GM20431 (cell line): Measurements from ENCODE around the gene GMDS.

ENCODE experiments used
- in situ Hi-C: fragments of 300-500 bp; cut with MseI, MboI; formaldehyde crosslinking; loops from one replicate; pipeline ENCODE4 v1.15.0; 2020; ENCODE audit warnings: low sequenced_read_pairs; ENCODE audit not compliant: unreplicated experiment

GMDS gene

DNA sequence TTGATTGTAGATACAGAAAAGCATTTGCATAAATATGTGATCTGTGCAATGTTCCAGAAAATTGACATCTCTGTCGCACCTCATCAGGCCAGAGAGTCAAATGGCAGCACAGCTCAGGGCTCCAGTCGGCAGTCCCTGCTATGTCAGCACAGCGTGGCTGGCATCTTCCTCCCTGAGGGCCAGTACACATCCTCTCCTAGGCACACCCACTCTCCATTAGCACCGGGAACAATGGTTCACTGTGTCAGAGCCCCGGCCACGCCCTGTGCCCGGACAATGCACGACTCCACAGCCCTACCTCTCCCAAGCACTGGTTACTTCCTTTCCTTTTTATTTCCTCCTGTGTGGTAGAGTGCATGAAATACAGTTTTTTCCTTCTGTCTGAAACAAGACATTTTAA lies 520.8 kb downstream of the GMDS start:
- in situ Hi-C loops, result no loop called here

DNA sequence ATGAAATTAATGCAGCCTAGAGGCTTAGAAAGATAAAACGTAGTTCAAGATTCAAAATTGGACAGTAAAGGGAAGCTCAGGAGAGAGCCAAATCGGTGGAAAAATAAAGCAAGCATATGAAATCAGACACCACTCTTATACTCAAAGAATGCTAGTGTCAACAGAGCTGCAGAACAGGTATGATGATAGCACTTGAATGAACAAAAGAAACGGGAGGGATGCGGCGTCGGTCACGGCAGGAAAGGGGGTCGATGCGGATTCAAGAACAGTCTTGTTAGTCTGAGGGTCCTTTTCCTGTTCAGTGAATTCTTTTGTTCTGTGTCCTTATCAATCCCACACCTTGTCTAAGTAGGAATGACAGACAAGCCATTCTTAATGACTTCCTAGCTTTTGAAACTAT lies 521.3 kb downstream of the GMDS start:
- in situ Hi-C loops, result no loop called here

DNA sequence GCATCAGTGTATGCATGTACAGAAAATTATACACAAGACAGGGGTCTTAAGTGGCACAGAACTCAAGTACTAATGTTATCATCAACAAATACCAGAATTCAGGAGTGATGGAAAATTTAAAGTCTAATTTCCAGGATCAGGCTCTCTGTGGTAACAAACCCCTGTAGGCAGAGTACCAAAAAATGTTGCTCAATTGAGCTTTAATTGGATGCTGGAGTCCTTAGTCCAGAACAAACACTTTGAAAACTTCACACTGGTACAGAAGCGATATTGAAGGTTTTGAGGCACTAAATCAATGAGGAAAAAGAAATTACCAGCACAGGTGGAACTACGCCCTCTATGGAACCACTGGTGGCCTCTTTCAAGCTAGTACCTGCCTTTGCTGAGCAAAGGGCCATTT lies 522.6 kb downstream of the GMDS start:
- in situ Hi-C loops, result no loop called here

DNA sequence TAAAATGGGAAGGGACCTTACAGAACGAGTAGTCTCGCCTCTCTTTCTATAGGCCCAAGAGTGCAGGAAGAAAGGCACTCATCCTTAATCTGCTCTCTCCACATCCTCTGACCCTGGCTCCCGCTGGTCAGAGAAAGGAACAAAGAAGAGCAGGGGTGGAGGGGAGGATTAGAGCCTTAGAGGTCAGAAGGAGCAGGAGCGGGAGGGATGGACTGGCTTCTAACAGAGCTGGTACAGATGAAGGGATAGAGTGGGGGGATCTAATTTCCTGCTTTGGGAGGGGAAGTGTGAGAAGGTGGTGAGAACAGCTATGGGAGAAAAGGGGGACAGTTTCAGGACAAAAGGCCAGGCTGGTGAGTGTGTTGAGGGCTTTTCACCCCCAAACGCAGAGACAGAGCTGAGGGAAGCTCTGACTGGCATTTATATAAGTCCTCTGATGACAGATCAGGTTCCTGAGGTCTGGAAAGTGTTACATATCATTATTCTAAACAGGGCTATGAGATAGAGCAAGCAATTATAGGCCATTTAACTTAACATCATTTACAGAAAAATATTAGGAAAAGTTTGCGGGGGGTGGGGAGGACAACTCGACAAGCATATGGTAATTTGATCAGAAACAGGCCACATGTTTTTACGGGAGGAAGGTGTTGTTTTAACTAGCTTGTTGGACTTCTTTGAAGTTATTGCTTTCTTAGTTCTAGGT lies 524.6 kb downstream of the GMDS start:
- in situ Hi-C loops, result no loop called here

DNA sequence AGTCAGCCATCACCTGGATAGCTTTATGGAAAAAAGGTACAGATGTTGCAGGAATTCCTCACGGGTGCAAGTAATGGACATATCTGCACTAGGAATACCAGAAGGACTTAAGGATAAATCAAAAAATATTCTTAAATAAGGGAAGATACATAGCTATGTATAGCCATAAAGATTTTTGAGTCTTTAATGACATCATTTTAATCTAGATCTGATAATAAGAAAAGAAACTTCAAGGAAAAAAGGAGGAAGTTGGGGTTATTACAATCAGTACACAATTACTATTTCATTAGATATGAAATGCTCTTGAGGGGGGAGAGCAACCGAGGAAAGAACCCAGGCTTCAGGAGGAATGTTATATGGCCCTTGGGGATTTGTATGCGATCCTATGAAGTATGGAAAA lies 525.5 kb downstream of the GMDS start:
- in situ Hi-C loops, result no loop called here

DNA sequence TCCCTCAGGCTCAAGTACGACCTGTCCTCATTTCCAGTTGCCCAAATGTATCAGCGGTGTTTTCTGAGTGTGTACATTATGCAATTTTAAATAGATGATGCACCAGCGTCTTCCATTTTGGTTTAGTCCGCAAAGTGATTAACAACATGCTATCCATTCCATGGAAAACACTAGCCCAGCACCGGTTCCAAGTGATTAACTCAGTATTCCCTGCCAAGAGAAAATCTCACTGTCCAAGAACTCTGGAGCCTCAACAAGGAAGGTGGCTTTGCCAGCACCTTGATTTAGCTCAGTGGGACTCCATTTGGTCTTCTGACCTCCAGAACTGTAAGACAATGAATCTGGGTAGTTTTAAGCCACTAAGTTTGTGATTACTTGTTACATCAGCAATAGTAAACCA lies 528.5 kb downstream of the GMDS start:
- in situ Hi-C loops, result no loop called here

DNA sequence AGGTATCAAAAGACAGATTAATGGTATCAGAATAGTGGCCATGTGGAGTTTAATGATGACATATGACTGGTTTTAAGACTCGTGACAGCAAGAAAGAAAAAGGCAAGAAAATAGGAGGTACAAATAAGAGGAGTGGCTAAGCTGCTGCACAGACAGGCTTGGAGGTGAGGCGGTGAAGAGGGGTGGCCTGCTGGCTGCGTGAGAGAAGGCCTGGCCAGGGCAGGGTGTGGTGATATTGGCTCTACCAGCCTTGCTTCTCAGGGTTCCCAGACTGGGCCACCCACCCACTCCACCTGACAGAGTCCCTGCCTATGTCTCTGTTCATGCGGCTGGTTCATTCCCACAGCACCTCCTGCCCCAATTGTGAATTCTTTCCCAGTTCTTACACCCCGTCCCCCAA lies 529.0 kb downstream of the GMDS start:
- in situ Hi-C loops, result no loop called here

DNA sequence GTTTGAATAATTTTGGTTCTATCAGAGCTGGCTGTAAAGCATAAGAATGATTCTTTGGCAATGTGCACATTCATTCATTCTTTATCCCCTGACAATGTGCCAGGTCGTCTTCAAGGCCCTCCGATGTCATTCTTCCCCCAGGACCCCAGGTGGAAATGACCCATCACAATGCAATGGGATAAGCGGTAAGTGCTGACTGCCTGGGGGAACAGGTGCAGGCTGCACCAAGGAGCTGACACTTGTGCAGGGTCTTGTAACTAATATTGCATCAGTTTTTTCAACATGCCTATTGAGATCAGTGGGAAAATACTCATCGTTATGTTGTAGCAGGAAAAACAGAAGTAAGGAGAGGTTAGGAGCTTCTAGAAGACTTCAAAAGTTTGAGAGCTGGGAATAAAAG lies 530.1 kb downstream of the GMDS start:
- in situ Hi-C loops, result no loop called here

DNA sequence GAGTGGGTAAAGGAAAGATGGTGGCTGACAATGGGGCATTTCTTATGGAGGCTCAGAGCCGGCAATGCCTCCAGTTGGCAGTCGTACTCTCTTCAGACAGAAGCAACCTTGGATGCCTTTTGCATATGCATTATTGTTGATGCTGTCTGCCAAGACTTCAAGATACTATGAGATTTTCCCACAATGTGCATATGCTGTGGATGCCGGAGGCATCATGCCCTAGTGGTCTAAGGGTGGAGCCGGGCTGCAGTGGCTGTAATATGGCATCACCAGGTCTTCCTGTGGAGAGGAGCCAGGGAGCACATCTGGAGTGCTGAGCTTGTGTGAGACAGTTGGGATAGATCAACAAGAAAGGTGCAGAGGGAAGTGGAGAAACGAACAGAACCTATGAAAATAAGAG lies 530.8 kb downstream of the GMDS start:
- in situ Hi-C loops, result no loop called here

DNA sequence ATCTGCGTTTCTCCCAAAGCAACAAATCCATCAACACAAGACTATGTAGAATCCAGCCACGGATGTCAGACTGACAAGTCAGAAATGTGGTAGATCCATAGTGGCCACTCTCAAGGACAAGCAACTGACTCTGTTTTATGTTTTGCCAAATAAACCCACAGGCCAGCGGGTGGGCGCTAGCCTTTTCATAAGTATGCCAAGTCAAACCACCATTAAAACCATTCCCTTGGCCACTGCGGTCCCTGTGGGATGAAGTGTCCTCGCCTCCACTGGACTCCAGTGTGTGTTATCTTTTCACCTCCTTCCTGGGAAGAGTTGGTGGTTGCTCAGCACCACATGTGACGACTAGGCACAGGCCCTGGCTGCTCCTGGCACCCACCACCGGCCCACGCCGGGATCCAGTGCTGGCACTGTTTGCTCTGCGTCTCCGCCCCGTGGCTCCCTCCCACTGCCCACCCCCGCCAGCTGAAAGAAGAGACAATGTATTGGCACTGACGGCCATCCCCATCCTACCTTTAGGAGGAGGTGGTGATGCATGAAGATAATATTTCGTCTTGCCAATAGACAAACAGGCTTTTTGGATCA lies 532.3 kb downstream of the GMDS start:
- in situ Hi-C loops, result no loop called here

DNA sequence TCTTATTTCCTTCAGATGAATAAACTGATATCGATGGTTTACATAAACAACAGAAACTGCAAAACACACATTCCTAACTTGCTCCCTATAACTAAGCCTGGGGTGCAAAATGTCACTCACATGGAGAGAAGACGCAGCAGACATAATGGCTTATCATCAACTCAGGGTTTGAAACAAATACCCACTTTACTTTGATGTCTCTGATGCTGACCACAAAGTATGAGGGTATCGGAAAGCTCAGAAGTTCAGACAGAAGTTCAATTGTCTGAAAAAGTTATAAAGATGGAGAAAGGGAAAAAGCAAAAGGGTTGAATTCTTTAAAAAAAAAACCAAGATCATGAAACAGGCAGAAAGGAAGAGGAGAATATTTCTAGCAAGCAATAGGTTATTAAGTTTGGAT lies 533.0 kb downstream of the GMDS start:
- in situ Hi-C loops, result no loop called here

DNA sequence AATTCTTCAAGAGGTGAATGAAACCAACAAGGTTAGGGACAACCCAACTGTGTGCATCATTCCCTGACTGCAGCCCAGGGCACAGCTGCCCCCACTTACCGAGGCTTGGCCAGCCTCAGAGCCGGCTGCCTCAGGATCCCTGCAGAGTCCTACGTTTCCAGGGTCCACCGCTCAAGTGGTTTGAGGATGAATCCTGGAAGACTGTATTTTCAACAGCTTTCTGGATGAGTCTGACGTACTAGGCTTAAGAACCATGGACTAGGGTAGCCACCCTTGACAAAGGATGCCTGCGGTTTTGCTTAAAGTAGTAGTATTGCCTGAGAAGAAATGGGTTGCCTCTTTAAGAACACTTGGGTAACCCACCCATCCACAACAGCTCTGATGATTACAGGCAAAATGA lies 534.3 kb downstream of the GMDS start:
- in situ Hi-C loops, result no loop called here

DNA sequence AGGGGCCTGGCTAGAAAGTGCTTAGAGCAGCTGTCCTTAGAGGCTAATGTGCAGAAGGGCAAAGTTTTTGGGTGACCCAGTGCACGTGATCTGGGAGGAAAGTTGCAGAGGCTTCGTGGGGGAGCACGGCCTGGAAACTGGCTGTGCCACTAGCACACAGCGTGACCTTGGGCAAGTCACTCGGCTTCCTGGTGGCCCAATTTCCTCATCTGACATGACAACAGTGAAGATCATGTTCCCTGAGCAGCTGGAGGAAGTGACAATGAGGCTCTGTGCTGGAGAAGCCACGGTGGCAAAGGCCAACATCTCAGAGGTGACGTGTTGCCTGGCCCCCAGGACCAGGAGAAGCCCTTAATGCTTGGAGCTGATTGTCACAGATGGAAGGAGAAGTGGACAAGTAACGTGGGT lies 536.2 kb downstream of the GMDS start:
- in situ Hi-C loops, result no loop called here

DNA sequence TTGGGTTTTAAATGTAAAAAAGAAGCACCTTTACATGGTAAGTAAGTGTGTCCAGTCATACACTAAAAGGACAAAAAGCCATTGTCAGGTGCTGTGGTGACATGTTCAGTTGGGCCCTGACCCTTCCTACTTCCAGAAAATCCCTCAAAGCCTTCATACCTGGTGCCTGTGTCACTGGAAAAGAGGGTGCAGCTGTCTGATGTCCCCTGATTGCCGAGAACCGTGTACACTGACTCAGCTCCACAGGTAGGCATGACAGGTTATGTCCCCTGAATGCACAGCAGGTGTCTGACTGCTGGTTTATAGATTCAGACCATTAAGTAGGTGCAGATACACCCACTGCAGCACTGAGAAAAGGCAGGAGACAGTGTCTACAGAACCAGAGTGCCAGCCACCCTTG lies 536.6 kb downstream of the GMDS start:
- in situ Hi-C loops, result no loop called here

DNA sequence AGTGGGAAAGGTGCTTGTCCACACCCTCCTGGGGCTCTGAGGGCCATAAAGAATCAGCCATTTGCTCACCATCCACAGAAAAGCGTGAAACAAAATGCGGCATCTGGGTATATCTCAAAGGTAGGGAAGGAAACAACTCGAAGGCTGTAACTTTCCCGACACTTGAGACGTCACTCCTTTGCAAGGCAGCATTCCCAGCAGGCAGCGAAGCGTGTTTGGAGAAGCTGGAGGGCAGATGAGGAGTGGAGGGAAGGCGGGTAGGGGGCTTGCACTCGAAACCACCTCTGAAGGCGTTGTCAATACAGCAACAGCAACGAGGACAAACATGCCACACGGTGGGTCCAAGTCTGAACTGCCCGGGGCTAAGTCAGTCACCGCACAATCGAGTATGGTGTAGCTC lies 537.3 kb downstream of the GMDS start:
- in situ Hi-C loops, result no loop called here

DNA sequence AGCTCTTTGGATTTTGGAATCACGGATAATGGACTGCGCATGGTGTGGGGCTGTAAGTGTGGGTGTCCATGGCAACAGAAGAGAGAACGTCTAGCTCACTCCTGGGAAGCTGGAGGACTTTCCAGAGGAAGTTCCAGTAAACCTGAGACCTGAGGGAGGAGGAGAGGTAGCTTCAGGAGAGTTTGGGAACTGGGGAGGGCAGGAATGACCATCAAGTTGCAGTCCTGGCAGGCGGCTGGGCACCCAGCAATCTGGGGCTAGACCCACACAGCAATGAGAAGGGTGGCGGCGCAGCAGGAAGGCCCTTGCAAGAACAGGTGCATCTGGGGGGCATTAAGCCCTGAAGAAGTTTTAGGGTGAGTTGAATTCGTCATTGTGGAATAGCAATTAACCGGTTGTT lies 539.8 kb downstream of the GMDS start:
- in situ Hi-C loops, result no loop called here

DNA sequence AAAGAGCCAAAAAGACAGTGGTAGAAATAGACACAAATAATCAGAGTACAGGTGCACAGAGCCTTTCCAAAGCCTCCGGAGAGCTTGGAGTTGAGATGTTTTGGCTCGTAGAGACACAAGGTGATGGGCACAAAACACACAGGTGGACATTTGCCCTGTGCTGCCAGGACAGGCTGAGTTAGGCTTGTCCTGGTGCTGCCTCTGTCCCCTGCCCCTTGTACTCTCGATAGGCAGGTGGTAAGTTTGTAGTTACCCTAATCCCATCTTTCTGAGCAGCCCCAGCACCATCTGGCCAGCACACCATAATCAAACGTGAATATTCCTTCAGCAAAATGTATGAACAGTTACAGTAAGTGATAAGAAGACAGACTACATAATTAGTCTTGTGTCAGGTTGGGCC lies 540.2 kb downstream of the GMDS start:
- in situ Hi-C loops, result no loop called here

DNA sequence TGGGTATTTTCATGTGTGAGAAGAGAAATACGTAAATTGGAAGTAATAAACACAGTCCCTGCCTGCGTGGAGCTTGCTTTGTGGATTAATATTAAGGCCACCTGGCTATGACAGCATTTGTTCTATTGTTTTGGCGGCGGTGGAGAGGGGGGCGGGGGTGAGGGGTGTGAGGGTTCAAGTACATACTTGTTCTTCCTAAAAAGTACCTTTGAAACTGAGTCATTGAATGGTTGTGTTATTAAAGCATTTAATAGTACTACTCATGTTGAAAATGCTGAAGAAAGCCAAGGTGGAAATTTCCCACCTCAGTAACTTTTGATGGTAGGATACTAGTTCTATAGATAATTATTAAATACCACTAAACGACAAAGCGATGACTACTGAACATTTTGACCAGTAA lies 540.7 kb downstream of the GMDS start:
- in situ Hi-C loops, result no loop called here

DNA sequence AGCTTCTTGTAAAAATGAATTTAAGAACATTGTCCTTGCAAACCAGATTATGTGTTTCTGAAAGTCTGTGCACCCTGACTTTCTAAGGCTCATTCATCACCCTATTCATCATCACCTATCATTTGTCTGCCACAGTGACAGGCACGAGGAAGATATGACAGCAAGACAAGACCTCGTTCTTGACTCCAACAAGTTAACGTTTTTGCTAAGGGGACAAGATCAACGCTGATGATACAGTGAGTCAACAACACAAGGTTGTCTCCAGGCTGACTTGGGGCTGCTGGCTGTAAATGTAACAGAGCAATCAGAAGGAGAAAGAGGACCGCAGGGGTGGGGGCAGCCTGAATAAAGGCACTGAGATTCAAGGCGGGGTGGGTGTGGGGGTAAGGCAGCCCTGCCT lies 541.5 kb downstream of the GMDS start:
- in situ Hi-C loops, result no loop called here

DNA sequence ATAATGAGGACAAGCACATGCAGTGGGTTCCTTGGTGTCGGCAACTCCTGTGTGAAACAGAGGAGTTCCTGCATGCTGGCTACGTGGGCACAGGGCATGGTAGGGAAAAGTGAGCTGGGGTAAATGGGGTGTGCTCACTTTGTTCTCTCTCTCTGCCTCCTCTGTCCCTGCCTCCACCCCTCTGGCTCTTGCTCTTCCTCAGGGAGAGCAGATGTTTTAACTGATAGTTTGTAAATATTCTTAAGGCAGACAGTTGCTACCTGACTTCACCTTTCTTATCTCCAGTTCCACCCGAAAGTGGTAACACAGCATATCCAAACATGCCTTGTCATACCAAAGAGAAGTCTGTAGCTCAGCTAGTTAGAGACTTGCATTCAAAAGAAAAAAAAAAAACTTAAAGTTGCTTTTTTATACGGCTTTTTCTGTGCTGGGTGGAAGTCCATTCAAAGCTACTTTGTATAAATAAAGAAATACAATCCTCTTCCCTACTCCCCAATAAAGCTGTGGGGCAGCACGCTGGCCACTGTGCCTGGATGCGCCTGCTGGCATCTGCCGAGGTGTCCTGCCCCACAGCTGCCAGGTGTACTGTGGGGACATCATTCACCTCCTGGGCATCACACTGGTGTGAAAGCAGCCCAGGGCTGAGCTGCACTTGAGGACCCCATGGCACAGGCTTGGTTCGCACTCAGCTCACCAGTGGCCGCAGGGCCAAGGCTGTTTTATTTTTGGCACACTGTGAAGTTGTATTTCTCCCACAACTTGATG lies 542.1 kb downstream of the GMDS start:
- in situ Hi-C loops, result no loop called here

DNA sequence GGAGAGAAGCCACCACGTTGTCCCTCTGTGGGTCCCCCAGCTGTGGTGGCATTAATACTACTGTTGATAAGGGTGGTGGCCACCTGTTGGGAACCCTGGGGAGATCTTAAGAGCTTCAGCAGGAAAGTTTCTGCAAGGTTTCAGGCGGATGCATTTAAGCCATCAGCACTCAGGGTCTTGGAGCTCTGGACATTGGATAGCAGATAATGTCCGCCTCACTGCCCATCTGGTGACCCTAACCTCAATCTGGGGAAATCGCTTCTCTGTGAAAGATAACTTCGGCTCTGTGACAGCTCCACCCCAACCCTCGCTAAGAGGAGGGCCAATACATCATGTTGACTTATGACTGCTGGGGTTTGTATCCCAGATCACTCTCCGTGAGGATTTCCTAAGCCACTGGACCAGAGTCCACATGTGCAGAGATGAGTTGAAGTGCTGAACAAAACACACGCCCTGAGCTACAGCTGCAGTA lies 542.8 kb downstream of the GMDS start:
- in situ Hi-C loops, result no loop called here
